ENCODE measurements around the gene KLF4.

Gene KLF4

DNA sequence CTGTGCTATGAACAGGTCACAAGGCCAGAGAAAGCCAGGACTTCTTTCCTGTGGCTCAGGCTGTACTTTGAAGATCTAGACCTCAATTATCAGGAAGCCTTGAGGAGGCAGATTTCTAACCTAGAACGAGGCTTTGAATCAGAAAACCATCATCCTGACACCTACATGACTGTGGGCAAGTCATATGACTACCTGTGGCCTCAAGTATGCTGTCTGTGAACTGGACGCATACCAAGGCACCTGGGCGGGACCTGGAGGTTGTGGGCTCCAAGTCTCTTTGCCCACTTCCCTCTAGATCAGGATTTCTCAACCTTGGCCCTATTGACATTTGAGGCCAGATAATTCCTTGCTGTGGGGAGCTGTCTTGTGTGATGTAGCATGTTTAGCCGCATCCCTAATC, 42.5 kb downstream of the KLF4 start:
- no peak for DNase-seq

GRCh38 chr9:107446491-107446890, 43.1 kb downstream of the KLF4 start:
- no peak for DNase-seq

- DNase-seq: no peak
These were observed 45.8 kb downstream of the KLF4 start for GRCh38 chr9:107443786-107444185.

- DNase-seq: no peak
These were observed 49.5 kb downstream of the KLF4 start for GRCh38 chr9:107439991-107440456.

DNA sequence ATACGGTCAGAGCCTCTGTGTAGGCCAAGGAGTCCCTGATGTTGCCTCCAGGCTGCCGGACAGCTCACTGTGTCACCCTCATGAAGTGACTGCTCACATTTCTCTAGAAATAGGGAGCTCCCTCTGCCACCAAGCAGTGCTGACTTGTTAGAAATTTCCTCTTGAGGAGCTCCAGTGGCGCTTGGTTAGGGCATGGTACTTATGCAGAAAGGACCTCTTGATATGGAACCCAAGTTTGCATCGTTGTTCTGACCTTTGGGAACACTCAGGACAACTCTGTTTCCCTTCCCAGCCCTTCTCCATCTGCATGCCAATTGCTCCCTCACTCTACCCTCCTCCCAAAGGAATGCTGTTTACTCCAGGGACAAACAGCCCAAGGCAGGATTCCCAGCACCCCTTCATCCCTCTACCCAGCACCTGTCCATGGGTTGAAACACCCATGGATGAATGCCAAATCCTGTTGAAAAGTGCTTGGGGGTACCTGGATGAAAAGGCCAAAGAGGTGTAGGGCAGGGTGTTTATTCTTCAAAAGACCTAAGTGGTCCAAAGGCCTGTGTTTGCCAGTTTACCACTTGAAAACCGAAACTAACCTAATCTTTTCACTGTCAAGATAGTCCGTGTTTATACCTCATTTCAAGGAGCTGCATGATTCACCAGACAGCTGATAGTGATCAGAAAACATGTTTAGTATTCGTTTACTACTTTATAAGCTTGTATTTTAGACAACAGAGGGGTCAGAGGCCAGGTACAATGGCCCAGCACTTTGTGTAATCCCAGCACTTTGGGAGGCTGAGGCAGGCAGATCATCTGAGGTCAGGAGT, 51.1 kb downstream of the KLF4 start:
- DNase-seq: no peak

DNA sequence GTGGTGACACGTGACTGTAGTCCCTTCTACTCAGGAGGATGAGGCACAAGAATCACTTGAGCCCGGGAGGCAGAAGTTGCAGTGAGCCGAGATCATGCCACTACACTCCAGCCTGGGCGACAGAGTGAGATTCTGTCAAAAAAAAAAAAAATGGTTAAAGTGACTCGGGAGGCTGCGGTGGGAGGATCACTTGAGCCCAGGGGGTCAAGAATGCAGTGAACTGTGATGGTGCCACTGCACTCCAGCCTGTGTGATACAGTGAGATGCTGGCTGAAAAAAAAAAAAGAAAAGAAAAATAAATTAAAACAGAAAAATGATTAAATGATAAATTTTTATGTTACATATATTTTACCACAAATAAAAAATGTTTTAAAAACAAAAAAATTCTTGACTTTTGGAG, 51.9 kb downstream of the KLF4 start:
- DNase-seq: no peak

- DNase-seq: no peak
These were observed 54.2 kb downstream of the KLF4 start for GRCh38 chr9:107435415-107435814.
